Measurements from ENCODE around the gene MINDY2.

MINDY2 gene

DNA sequence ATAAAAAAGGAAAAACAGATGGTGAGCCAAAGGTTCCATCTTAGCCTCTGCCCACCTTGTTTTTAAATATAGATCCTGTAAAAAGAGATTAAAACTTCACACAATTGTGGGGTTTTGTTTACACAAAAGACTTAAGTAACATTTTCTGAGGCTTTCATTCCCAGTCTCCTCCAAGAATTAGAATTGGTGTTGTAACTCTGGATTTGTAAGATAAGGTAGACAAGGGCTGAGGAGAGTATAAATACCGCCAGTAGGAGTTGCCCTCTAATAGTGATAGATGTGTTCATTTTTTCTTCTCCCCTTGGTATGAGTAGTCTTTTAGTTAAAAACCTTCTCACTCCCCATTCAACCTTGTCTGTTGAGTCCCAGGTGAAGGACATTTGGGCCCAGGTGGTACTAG, 8.5 kb downstream of the MINDY2 start:
- Histone ChIP-seq H2AFZ (ENCODE audit: low read depth, low read length) (no peak overlapping the region), H3K4me3 (ENCODE audit: insufficient read depth in 1 of 2, low read depth in 1 of 2, low read length in 2 of 2) (no peak overlapping the region), H3K27me3 (ENCODE audit: control insufficient read depth in 1 of 2, insufficient read depth in 1 of 2, low read length in 2 of 2) (no peaks in the 10 kb centered on the region), H4K8ac (ENCODE audit: low read length) (no peak overlapping the region), H3K14ac (ENCODE audit: low read length in 2 of 2) (no peak overlapping the region), H3K79me1 (replicated peaks; ENCODE audit: low read length, poor library complexity, severe bottlenecking) (peaks cover 13% of the 10 kb centered on the region), H3K9ac (ENCODE audit: low read length) (no peak overlapping the region), H4K91ac (ENCODE audit: low read length) (no peak overlapping the region), H3K4me2 (ENCODE audit: low read length, poor library complexity, severe bottlenecking) (no peak overlapping the region), H3K27ac (ENCODE audit: low read length, poor library complexity, severe bottlenecking) (no peak overlapping the region), H2AK5ac (ENCODE audit: low read length, severe bottlenecking) (no peak overlapping the region), H2BK12ac (ENCODE audit: low read length in 2 of 2) (no peak overlapping the region), H2BK120ac (ENCODE audit: low read depth, low read length) (no peak overlapping the region), H3K36me3 (ENCODE audit: control insufficient read depth in 1 of 2, insufficient read depth in 2 of 2, low read depth in 1 of 2, low read length in 2 of 2) (peaks cover 0 to 14% of the 10 kb centered on the region in 2 experiments), H2BK5ac (ENCODE audit: low read depth, low read length, poor library complexity, severe bottlenecking) (no peak overlapping the region), H3K18ac (ENCODE audit: low read depth in 1 of 2, low read length in 2 of 2) (no peak overlapping the region), H3K23ac (ENCODE audit: low read length in 2 of 2) (no peak overlapping the region), H3K9me3 (ENCODE audit: control insufficient read depth, low read length) (no peaks in the 10 kb centered on the region), H3K4me1 (ENCODE audit: control insufficient read depth, insufficient read depth, low read depth, low read length) (peaks cover 2% of the 10 kb centered on the region), H3K4ac (ENCODE audit: low read depth in 1 of 2, low read length in 2 of 2) (no peak overlapping the region), H2BK15ac (ENCODE audit: low read depth, poor library complexity, severe bottlenecking) (no peak overlapping the region)
- WGBS, result no CpG with 5 or more reads among the region's 1 CpG
- no peak for DNase-seq

DNA sequence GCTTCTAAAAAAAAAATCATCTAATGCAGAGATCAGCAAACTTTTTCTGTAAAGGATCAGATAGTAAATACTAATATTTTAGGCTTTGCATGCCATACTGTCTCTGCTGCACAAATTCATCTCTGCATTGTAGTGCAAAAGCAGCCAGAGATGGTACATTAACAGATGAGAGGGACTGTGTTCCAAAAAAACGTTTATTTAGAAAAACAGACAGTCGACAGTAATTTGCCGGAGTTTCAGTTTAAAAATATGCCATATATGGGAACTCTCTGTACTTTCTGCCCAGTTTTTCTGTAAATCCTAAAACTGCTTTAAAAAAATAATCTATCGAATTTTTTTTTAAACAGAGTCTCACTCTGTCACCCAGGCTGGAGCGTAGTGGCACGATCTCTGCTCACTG, 14.3 kb downstream of the MINDY2 start:
- DNase-seq, result no peak
- Histone ChIP-seq H3K4me1 (ENCODE audit: control insufficient read depth, insufficient read depth, low read depth, low read length) (peaks cover 2% of the 10 kb centered on the region), H3K14ac (ENCODE audit: low read length in 2 of 2) (no peak overlapping the region), H2BK12ac (ENCODE audit: low read length in 2 of 2) (no peak overlapping the region), H2AFZ (ENCODE audit: low read depth, low read length) (no peak overlapping the region), H2BK120ac (ENCODE audit: low read depth, low read length) (no peak overlapping the region), H3K27me3 (ENCODE audit: control insufficient read depth in 1 of 2, insufficient read depth in 1 of 2, low read length in 2 of 2) (no peaks in the 10 kb centered on the region), H3K27ac (ENCODE audit: low read length, poor library complexity, severe bottlenecking) (no peak overlapping the region), H3K18ac (ENCODE audit: low read depth in 1 of 2, low read length in 2 of 2) (no peak overlapping the region), H2AK5ac (ENCODE audit: low read length, severe bottlenecking) (no peak overlapping the region), H3K79me1 (replicated peaks; ENCODE audit: low read length, poor library complexity, severe bottlenecking) (peaks cover 13% of the 10 kb centered on the region), H3K9ac (ENCODE audit: low read length) (peak overlapping the region; percentile 19), H3K23ac (ENCODE audit: low read length in 2 of 2) (no peak overlapping the region), H3K4me2 (ENCODE audit: low read length, poor library complexity, severe bottlenecking) (no peak overlapping the region), H2BK5ac (ENCODE audit: low read depth, low read length, poor library complexity, severe bottlenecking) (no peak overlapping the region), H4K91ac (ENCODE audit: low read length) (no peak overlapping the region), H3K36me3 (ENCODE audit: control insufficient read depth in 1 of 2, insufficient read depth in 2 of 2, low read depth in 1 of 2, low read length in 2 of 2) (peaks cover 2 to 23% of the 10 kb centered on the region in 2 experiments), H4K8ac (ENCODE audit: low read length) (no peak overlapping the region), H3K4ac (ENCODE audit: low read depth in 1 of 2, low read length in 2 of 2) (no peak overlapping the region), H3K4me3 (ENCODE audit: insufficient read depth in 1 of 2, low read depth in 1 of 2, low read length in 2 of 2) (no peak overlapping the region), H3K9me3 (ENCODE audit: control insufficient read depth, low read length) (no peaks in the 10 kb centered on the region), H2BK15ac (ENCODE audit: low read depth, poor library complexity, severe bottlenecking) (no peak overlapping the region)
- 91% methylated on average over 6 of the region's 6 CpGs for WGBS

GRCh38 chr15:58788056-58788710, 17.1 kb downstream of the MINDY2 start:
- H3K4me1 ChIP-seq (ENCODE audit: control insufficient read depth, insufficient read depth, low read depth, low read length), result peaks cover 2% of the 10 kb centered on the region
- no peak overlapping the region for H2BK15ac ChIP-seq (ENCODE audit: low read depth, poor library complexity, severe bottlenecking)
- WGBS, result 100% methylated on average over 2 of the region's 3 CpGs
- no peak overlapping the region for H3K18ac ChIP-seq (ENCODE audit: low read depth in 1 of 2, low read length in 2 of 2)
- no peak overlapping the region for H3K27ac ChIP-seq (ENCODE audit: low read length, poor library complexity, severe bottlenecking)
- no peak overlapping the region for H2BK12ac ChIP-seq (ENCODE audit: low read length in 2 of 2)
- no peak for DNase-seq
- no peak overlapping the region for H2AFZ ChIP-seq (ENCODE audit: low read depth, low read length)
- no peak overlapping the region for H3K4ac ChIP-seq (ENCODE audit: low read depth in 1 of 2, low read length in 2 of 2)
- H3K4me2 ChIP-seq (ENCODE audit: low read length, poor library complexity, severe bottlenecking), result no peak overlapping the region
- H4K91ac ChIP-seq (ENCODE audit: low read length), result no peak overlapping the region
- H4K8ac ChIP-seq (ENCODE audit: low read length), result no peak overlapping the region
- H2AK5ac ChIP-seq (ENCODE audit: low read length, severe bottlenecking), result no peak overlapping the region
- H3K9ac ChIP-seq (ENCODE audit: low read length), result no peak overlapping the region
- H2BK120ac ChIP-seq (ENCODE audit: low read depth, low read length), result no peak overlapping the region
- no peak overlapping the region for H3K23ac ChIP-seq (ENCODE audit: low read length in 2 of 2)
- H3K36me3 ChIP-seq (ENCODE audit: control insufficient read depth in 1 of 2, insufficient read depth in 2 of 2, low read depth in 1 of 2, low read length in 2 of 2), result peaks cover 2 to 37% of the 10 kb centered on the region in 2 experiments
- no peak overlapping the region for H3K14ac ChIP-seq (ENCODE audit: low read length in 2 of 2)
- no peaks in the 10 kb centered on the region for H3K27me3 ChIP-seq (ENCODE audit: control insufficient read depth in 1 of 2, insufficient read depth in 1 of 2, low read length in 2 of 2)
- peaks cover 15% of the 10 kb centered on the region for H3K79me1 ChIP-seq (replicated peaks; ENCODE audit: low read length, poor library complexity, severe bottlenecking)
- H3K9me3 ChIP-seq (ENCODE audit: control insufficient read depth, low read length), result no peaks in the 10 kb centered on the region
- no peak overlapping the region for H3K4me3 ChIP-seq (ENCODE audit: insufficient read depth in 1 of 2, low read depth in 1 of 2, low read length in 2 of 2)
- H2BK5ac ChIP-seq (ENCODE audit: low read depth, low read length, poor library complexity, severe bottlenecking), result no peak overlapping the region

- Histone ChIP-seq H3K9me3 (ENCODE audit: control insufficient read depth, low read length) (no peaks in the 10 kb centered on the region), H3K4ac (ENCODE audit: low read depth in 1 of 2, low read length in 2 of 2) (no peak overlapping the region), H3K27me3 (ENCODE audit: control insufficient read depth in 1 of 2, insufficient read depth in 1 of 2, low read length in 2 of 2) (no peaks in the 10 kb centered on the region), H3K79me1 (replicated peaks; ENCODE audit: low read length, poor library complexity, severe bottlenecking) (peaks cover 10% of the 10 kb centered on the region), H3K4me3 (ENCODE audit: insufficient read depth in 1 of 2, low read depth in 1 of 2, low read length in 2 of 2) (no peak overlapping the region), H3K18ac (ENCODE audit: low read depth in 1 of 2, low read length in 2 of 2) (no peak overlapping the region), H3K9ac (ENCODE audit: low read length) (no peak overlapping the region), H2AFZ (ENCODE audit: low read depth, low read length) (no peak overlapping the region), H2BK15ac (ENCODE audit: low read depth, poor library complexity, severe bottlenecking) (no peak overlapping the region), H4K8ac (ENCODE audit: low read length) (no peak overlapping the region), H3K23ac (ENCODE audit: low read length in 2 of 2) (no peak overlapping the region), H3K14ac (ENCODE audit: low read length in 2 of 2) (no peak overlapping the region), H2BK12ac (ENCODE audit: low read length in 2 of 2) (no peak overlapping the region), H3K4me1 (ENCODE audit: control insufficient read depth, insufficient read depth, low read depth, low read length) (no peaks in the 10 kb centered on the region), H3K27ac (ENCODE audit: low read length, poor library complexity, severe bottlenecking) (no peak overlapping the region), H3K4me2 (ENCODE audit: low read length, poor library complexity, severe bottlenecking) (no peak overlapping the region), H4K91ac (ENCODE audit: low read length) (no peak overlapping the region), H2AK5ac (ENCODE audit: low read length, severe bottlenecking) (no peak overlapping the region), H2BK120ac (ENCODE audit: low read depth, low read length) (no peak overlapping the region), H2BK5ac (ENCODE audit: low read depth, low read length, poor library complexity, severe bottlenecking) (no peak overlapping the region), H3K36me3 (ENCODE audit: control insufficient read depth in 1 of 2, insufficient read depth in 2 of 2, low read depth in 1 of 2, low read length in 2 of 2) (peaks cover 2 to 32% of the 10 kb centered on the region in 2 experiments)
- 96% methylated on average over 6 of the region's 6 CpGs for WGBS
- DNase-seq, result no peak
Measured at GRCh38 chr15:58793862-58794261, 22.8 kb downstream of the MINDY2 start.

Data from mesenchymal stem cell (in vitro differentiated cells and primary cell).